HepG2 (cell line): ENCODE data around the gene ZBTB7C. TPM values are rescaled to one million over a fixed set of nuclear protein-coding genes. Genes with fewer than 3 reads are reported as not detected.

Source experiments
- AGO2 ChIP-seq: fragments of 200-400 bp; formaldehyde crosslinking; optimal IDR thresholded peaks from 2 replicates; pipeline ENCODE3; 2017; ENCODE audit warnings: mild to moderate bottlenecking, low read depth, low read length, moderate library complexity
- CREB1 ChIP-seq, 2 experiments: fragments of 450-650 bp in 1 of 2; IDR thresholded peaks; 2 replicates each; pipeline ENCODE4 v1.6.1; 2016 to 2017; ENCODE audit warnings: control low read depth in 1 of 2, mild to moderate bottlenecking in 1 of 2, missing compliant biosample characterization in 1 of 2, missing genetic modification characterization in 1 of 2
- GABPB1 ChIP-seq: IDR thresholded peaks from 2 replicates; pipeline ENCODE4 v1.6.1; 2016; ENCODE audit warnings: mild to moderate bottlenecking, missing genetic modification reagents, moderate library complexity, missing compliant biosample characterization
- HES4 ChIP-seq: sonication (generic); formaldehyde crosslinking; IDR thresholded peaks from 2 replicates; pipeline ENCODE4 v1.9.0; 2021; ENCODE audit warnings: mild to moderate bottlenecking, missing genetic modification reagents, borderline replicate concordance
- KDM4B ChIP-seq: sonication (generic); formaldehyde crosslinking; IDR thresholded peaks from 2 replicates; pipeline ENCODE4 v1.4.0; 2020; ENCODE audit warnings: missing genetic modification reagents
- MAZ ChIP-seq, 2 experiments: sonication (generic) in 1 of 2; formaldehyde crosslinking in 1 of 2; IDR thresholded peaks; 2 replicates each; pipeline versions ENCODE4 v1.5.0 to v1.6.1; 2012 to 2020; ENCODE audit warnings: low read depth in 2 of 2, mild to moderate bottlenecking in 2 of 2, borderline replicate concordance in 1 of 2, improper control_type of control experiment in 1 of 2, low read length in 1 of 2, missing genetic modification reagents in 1 of 2, moderate library complexity in 1 of 2
- MED13 ChIP-seq: sonication (generic); formaldehyde crosslinking; IDR thresholded peaks from 2 replicates; pipeline ENCODE4 v1.5.0; 2020; ENCODE audit warnings: missing genetic modification reagents
- NKX3-1 ChIP-seq: sonication (generic); formaldehyde crosslinking; IDR thresholded peaks from 2 replicates; pipeline ENCODE4 v1.5.0; 2020; ENCODE audit warnings: missing genetic modification reagents
- PHF8 ChIP-seq: sonication (generic); formaldehyde crosslinking; IDR thresholded peaks from 2 replicates; pipeline ENCODE4 v1.5.0; 2020; ENCODE audit warnings: missing genetic modification reagents
- POLR2G ChIP-seq: fragments of 200-400 bp; formaldehyde crosslinking; IDR thresholded peaks from 2 replicates; pipeline ENCODE4 v1.6.1; 2018; ENCODE audit warnings: mild to moderate bottlenecking, low read depth, low read length, moderate library complexity
- REL ChIP-seq: sonication (generic); formaldehyde crosslinking; conservative IDR thresholded peaks from 2 replicates; pipeline ENCODE4 v1.8.0; 2022; ENCODE audit warnings: mild to moderate bottlenecking, missing genetic modification reagents, moderate library complexity
- RFX3 ChIP-seq: IDR thresholded peaks from 2 replicates; pipeline ENCODE4 v1.6.1; 2016; ENCODE audit warnings: missing biosample characterization, missing genetic modification reagents
- SNAI1 ChIP-seq: sonication (generic); formaldehyde crosslinking; IDR thresholded peaks from 2 replicates; pipeline ENCODE4 v1.5.0; 2020; ENCODE audit warnings: mild to moderate bottlenecking, missing genetic modification reagents, borderline replicate concordance
- SP1 ChIP-seq, 2 experiments: fragments of 450-650 bp in 1 of 2; sonication (generic) in 1 of 2; formaldehyde crosslinking in 1 of 2; IDR thresholded peaks; 2 replicates each; pipeline versions ENCODE4 v1.4.0 to v1.6.1; 2016 to 2020; ENCODE audit warnings: missing genetic modification reagents in 1 of 2
- SSRP1 ChIP-seq: IDR thresholded peaks from 2 replicates; pipeline ENCODE4 v1.6.1; 2016; ENCODE audit warnings: control low read depth
- TBX2 ChIP-seq: sonication (generic); formaldehyde crosslinking; IDR thresholded peaks from 2 replicates; pipeline ENCODE4 v1.5.0; 2020; ENCODE audit warnings: missing genetic modification reagents, mild to moderate bottlenecking, borderline replicate concordance
- TFE3 ChIP-seq: IDR thresholded peaks from 2 replicates; pipeline ENCODE4 v1.6.1; 2016
- ZFX ChIP-seq: sonication (generic); formaldehyde crosslinking; IDR thresholded peaks from 2 replicates; pipeline ENCODE4 v1.4.0; 2020; ENCODE audit warnings: mild to moderate bottlenecking, low read depth, missing genetic modification reagents, moderate library complexity
- ZFY ChIP-seq: sonication (generic); formaldehyde crosslinking; IDR thresholded peaks from 2 replicates; pipeline ENCODE4 v1.4.0; 2020; ENCODE audit warnings: missing genetic modification reagents
- ZNF563 ChIP-seq: sonication (generic); formaldehyde crosslinking; IDR thresholded peaks from 2 replicates; pipeline ENCODE4 v1.8.0; 2022; ENCODE audit warnings: mild to moderate bottlenecking, moderate library complexity, missing genetic modification reagents
- polyA plus RNA-seq, 8 experiments: library from polyadenylated mRNA; depleted of rRNA in 3 of 8; stranded (reverse) in 7 of 8; unstranded in 1 of 8; fragments of >200 nt; fragmentation: Illumina TruSeq in 4 of 8; extraction: Trizol in 4 of 8; gene quantifications; 2 replicates each; pipeline versions ENCODE4 v1.2.1 to v1.2.3, GENCODE V29; 2011 to 2016; ENCODE audit warnings: low read depth in 4 of 8, missing spikeins in 1 of 8, mixed read lengths in 1 of 8; ENCODE audit not compliant: insufficient read depth in 1 of 8
- total RNA-seq, 5 experiments: library from RNA; depleted of rRNA; stranded (reverse); fragments of >200 nt; fragmentation: Illumina TruSeq; extraction: Trizol; gene quantifications; 2 replicates each; pipeline ENCODE4 v1.2.3, GENCODE V29; 2016; ENCODE audit warnings: low read depth in 1 of 5
- TF ChIP-seq, protein P1 (sequence below): sonication (generic); formaldehyde crosslinking; IDR thresholded peaks from 2 replicates; pipeline ENCODE4 v1.4.0; 2020; ENCODE audit warnings: missing genetic modification reagents, mild to moderate bottlenecking, borderline replicate concordance
- TF ChIP-seq, protein P2 (sequence below): sonication (generic); formaldehyde crosslinking; IDR thresholded peaks from 2 replicates; pipeline ENCODE4 v1.4.0; 2020; ENCODE audit warnings: missing genetic modification reagents, borderline replicate concordance

ZBTB7C gene
- total and polyA plus RNA-seq, 2 of the 13 experiments (the other 11 are each of a cell fraction or from before 2014, with no cell fraction given) = 0.01 to 0.04 TPM

- no peak for TF ChIP-seq TFE3 (CRISPR knock-in tag)
- TF ChIP-seq, protein P1, sequence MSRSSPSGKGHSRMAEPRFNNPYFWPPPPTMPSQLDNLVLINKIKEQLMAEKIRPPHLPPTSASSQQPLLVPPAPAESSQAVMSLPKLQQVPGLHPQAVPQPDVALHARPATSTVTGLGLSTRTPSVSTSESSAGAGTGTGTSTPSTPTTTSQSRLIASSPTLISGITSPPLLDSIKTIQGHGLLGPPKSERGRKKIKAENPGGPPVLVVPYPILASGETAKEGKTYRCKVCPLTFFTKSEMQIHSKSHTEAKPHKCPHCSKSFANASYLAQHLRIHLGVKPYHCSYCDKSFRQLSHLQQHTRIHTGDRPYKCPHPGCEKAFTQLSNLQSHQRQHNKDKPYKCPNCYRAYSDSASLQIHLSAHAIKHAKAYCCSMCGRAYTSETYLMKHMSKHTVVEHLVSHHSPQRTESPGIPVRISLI (CRISPR knock-in tag) = no peak
- 0 out of 2 replicates have a peak, but pooled peaks have one; percentile 36 for TF ChIP-seq HES4
- TF ChIP-seq KDM4B = no peak
- TF ChIP-seq REL = no peak
- 0 out of 2 replicates have a peak, but pooled peaks have one; percentile 11 for TF ChIP-seq TBX2 (CRISPR knock-in tag)
- peak; percentile 32; the same call in 1 of the 2 replicates for TF ChIP-seq ZFX (CRISPR knock-in tag)
- no peak for TF ChIP-seq POLR2G
- no peak for TF ChIP-seq AGO2
- peak; percentile 71; the same call in 1 of the 2 replicates for TF ChIP-seq MAZ (IDR thresholded peaks at IDR 0.05; ENCODE audit: borderline replicate concordance, low read depth, low read length)
- TF ChIP-seq MAZ (CRISPR knock-in tag; IDR thresholded peaks at IDR 0.05; ENCODE audit: low read depth) = no peak
- no peak for TF ChIP-seq MED13 (CRISPR knock-in tag)
- no peak for TF ChIP-seq SP1 (IDR thresholded peaks at IDR 0.05)
- TF ChIP-seq SP1 (CRISPR knock-in tag; IDR thresholded peaks at IDR 0.05) = peak; percentile 59; the same call in 1 of the 2 replicates
- no peak for TF ChIP-seq NKX3-1 (CRISPR knock-in tag)
- no peak for TF ChIP-seq CREB1 (IDR thresholded peaks at IDR 0.05)
- TF ChIP-seq CREB1 (CRISPR knock-in tag; IDR thresholded peaks at IDR 0.05) = no peak
- no peak for TF ChIP-seq SSRP1 (CRISPR knock-in tag)
- TF ChIP-seq, protein P2, sequence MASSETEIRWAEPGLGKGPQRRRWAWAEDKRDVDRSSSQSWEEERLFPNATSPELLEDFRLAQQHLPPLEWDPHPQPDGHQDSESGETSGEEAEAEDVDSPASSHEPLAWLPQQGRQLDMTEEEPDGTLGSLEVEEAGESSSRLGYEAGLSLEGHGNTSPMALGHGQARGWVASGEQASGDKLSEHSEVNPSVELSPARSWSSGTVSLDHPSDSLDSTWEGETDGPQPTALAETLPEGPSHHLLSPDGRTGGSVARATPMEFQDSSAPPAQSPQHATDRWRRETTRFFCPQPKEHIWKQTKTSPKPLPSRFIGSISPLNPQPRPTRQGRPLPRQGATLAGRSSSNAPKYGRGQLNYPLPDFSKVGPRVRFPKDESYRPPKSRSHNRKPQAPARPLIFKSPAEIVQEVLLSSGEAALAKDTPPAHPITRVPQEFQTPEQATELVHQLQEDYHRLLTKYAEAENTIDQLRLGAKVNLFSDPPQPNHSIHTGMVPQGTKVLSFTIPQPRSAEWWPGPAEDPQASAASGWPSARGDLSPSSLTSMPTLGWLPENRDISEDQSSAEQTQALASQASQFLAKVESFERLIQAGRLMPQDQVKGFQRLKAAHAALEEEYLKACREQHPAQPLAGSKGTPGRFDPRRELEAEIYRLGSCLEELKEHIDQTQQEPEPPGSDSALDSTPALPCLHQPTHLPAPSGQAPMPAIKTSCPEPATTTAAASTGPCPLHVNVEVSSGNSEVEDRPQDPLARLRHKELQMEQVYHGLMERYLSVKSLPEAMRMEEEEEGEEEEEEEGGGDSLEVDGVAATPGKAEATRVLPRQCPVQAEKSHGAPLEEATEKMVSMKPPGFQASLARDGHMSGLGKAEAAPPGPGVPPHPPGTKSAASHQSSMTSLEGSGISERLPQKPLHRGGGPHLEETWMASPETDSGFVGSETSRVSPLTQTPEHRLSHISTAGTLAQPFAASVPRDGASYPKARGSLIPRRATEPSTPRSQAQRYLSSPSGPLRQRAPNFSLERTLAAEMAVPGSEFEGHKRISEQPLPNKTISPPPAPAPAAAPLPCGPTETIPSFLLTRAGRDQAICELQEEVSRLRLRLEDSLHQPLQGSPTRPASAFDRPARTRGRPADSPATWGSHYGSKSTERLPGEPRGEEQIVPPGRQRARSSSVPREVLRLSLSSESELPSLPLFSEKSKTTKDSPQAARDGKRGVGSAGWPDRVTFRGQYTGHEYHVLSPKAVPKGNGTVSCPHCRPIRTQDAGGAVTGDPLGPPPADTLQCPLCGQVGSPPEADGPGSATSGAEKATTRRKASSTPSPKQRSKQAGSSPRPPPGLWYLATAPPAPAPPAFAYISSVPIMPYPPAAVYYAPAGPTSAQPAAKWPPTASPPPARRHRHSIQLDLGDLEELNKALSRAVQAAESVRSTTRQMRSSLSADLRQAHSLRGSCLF (CRISPR knock-in tag) = no peak
- TF ChIP-seq SNAI1 = no peak
- peak; percentile 64 for TF ChIP-seq ZFY
- TF ChIP-seq PHF8 (CRISPR knock-in tag) = peak; percentile 46
- TF ChIP-seq GABPB1 (CRISPR knock-in tag) = peak; percentile 46; the same call in 1 of the 2 replicates
- TF ChIP-seq RFX3 (CRISPR knock-in tag) = no peak
- no peak for TF ChIP-seq ZNF563 (CRISPR knock-in tag)
Observed at GRCh38 chr18:48161191-48161910, 247.8 kb downstream of the ZBTB7C start (continued).
